Colonic mucosa (tissue), 4 donors: Measurements from ENCODE around the gene PIEZO1. TPM values are rescaled to one million over a fixed set of nuclear protein-coding genes. Genes with fewer than 3 reads are reported as not detected.

ENCODE experiments used
- DNase-seq: peaks from one replicate; pipeline ENCODE4 v3.0.0-alpha.2; 2020
- H3K27ac ChIP-seq: fragments of 200-600 bp; one replicate; pipeline ENCODE4 v1.8.0; 2021
- H3K27me3 ChIP-seq: fragments of 200-600 bp; one replicate; pipeline ENCODE4 v1.8.0; 2021
- H3K36me3 ChIP-seq: fragments of 200-600 bp; one replicate; pipeline ENCODE4 v1.8.0; 2021
- H3K4me1 ChIP-seq: fragments of 200-600 bp; one replicate; pipeline ENCODE4 v1.8.0; 2021; ENCODE audit warnings: mild to moderate bottlenecking
- H3K4me3 ChIP-seq: fragments of 200-600 bp; one replicate; pipeline ENCODE4 v1.8.0; 2021
- H3K9ac ChIP-seq, 2 donors: one replicate each; pipeline ENCODE4 v1.7.0; 2013; ENCODE audit warnings: control low read depth in 2 of 2, low read depth in 2 of 2, low read length in 2 of 2
- H3K9me3 ChIP-seq: fragments of 200-600 bp; one replicate; pipeline ENCODE4 v1.8.0; 2021
- CTCF ChIP-seq: fragments of 200-600 bp; IDR thresholded peaks from one replicate; pipeline ENCODE4 v1.8.0; 2022; ENCODE audit warnings: antibody characterized with exemption, mild to moderate bottlenecking
- intact Hi-C: fragments of 100-400 bp; cut with DNase I; formaldehyde crosslinking; loops from one replicate; pipeline ENCODE4 v1.14.1; 2022
- total RNA-seq, 2 donors: library from RNA; stranded (reverse); fragmentation: NEBNext Ultra II Directional in 1 of 2; extraction: Animal tissue kit (Norgen Biotek cat#: 25700) in 1 of 2; gene quantifications; one replicate each; pipeline ENCODE4 v1.2.1, GENCODE V29; 2021
- donor health status: healthy.
- donor health status: DM: no; HTN: no; CAD: no.
- donor health status: DM: no; HTN: no; CAD: no.

Gene PIEZO1
- total RNA-seq, 2 donors from 2014 or later, result 104 to 118 TPM

- Histone ChIP-seq H3K9ac (peak overlapping the region; percentile 58 to 64), H3K9me3 (no peaks in the 10 kb centered on the region), H3K27ac (peak overlapping the region; percentile 0), H3K36me3 (no peaks in the 10 kb centered on the region), H3K4me1 (peaks cover 7% of the 10 kb centered on the region), H3K4me3 (no peak overlapping the region), H3K27me3 (no peaks in the 10 kb centered on the region)
- no peak for TF ChIP-seq CTCF
- no peak for DNase-seq
- intact Hi-C loops, result no loop called here
These were observed 4.6 kb downstream of the PIEZO1 start for GRCh38 chr16:88780142-88781062.

GRCh38 chr16:88779406-88780141 lies 5.4 kb downstream of the PIEZO1 start:
- Histone ChIP-seq H3K27me3 (no peaks in the 10 kb centered on the region), H3K27ac (peak overlapping the region; percentile 0), H3K9me3 (no peaks in the 10 kb centered on the region), H3K4me1 (peaks cover 7% of the 10 kb centered on the region), H3K9ac (peak overlapping the region; percentile 24 to 58), H3K36me3 (no peaks in the 10 kb centered on the region), H3K4me3 (no peak overlapping the region)
- DNase-seq, result no peak
- intact Hi-C loops, result no loop called here
- no peak for TF ChIP-seq CTCF

GRCh38 chr16:88778541-88779065 lies 6.4 kb downstream of the PIEZO1 start:
- Histone ChIP-seq H3K9ac (peak overlapping the region in 1 of 2 donors; percentile 12), H3K36me3 (no peaks in the 10 kb centered on the region), H3K4me1 (peaks cover 7% of the 10 kb centered on the region), H3K9me3 (no peaks in the 10 kb centered on the region), H3K27me3 (no peaks in the 10 kb centered on the region), H3K4me3 (no peak overlapping the region), H3K27ac (no peak overlapping the region)
- no peak for TF ChIP-seq CTCF
- DNase-seq, result no peak
- intact Hi-C loops, result no loop called here

- TF ChIP-seq CTCF, result no peak
- H3K9me3 ChIP-seq, result no peaks in the 10 kb centered on the region
- H3K4me3 ChIP-seq, result no peak overlapping the region
- no peak for DNase-seq
- intact Hi-C loops, result no loop called here
- H3K4me1 ChIP-seq, result peaks cover 9% of the 10 kb centered on the region
- no peak overlapping the region for H3K9ac ChIP-seq
- H3K36me3 ChIP-seq, result no peaks in the 10 kb centered on the region
- no peak overlapping the region for H3K27ac ChIP-seq
- no peaks in the 10 kb centered on the region for H3K27me3 ChIP-seq
These were observed 6.8 kb downstream of the PIEZO1 start for GRCh38 chr16:88778271-88778525.

- Histone ChIP-seq H3K4me1 (peaks cover 11% of the 10 kb centered on the region), H3K27me3 (no peaks in the 10 kb centered on the region), H3K9ac (no peak overlapping the region), H3K4me3 (no peak overlapping the region), H3K27ac (no peak overlapping the region), H3K9me3 (no peaks in the 10 kb centered on the region), H3K36me3 (no peaks in the 10 kb centered on the region)
- DNase-seq, result no peak
- intact Hi-C loops, result no loop called here
- TF ChIP-seq CTCF, result no peak
These were observed 7.3 kb downstream of the PIEZO1 start for GRCh38 chr16:88777471-88778270.
